HG03442 (cell line): Measurements from ENCODE around the gene SOX12.
A peak's percentile ranks its signal among the peaks of the same experiment; 100 is the strongest.

Source experiments
- ATAC-seq: cut with Tn5 transposase; IDR thresholded peaks from one replicate; pipeline ENCODE4 v1.9.1; 2021; ENCODE audit warnings: mild to moderate bottlenecking, moderate library complexity; ENCODE audit not compliant: unreplicated experiment

SOX12 gene

DNA sequence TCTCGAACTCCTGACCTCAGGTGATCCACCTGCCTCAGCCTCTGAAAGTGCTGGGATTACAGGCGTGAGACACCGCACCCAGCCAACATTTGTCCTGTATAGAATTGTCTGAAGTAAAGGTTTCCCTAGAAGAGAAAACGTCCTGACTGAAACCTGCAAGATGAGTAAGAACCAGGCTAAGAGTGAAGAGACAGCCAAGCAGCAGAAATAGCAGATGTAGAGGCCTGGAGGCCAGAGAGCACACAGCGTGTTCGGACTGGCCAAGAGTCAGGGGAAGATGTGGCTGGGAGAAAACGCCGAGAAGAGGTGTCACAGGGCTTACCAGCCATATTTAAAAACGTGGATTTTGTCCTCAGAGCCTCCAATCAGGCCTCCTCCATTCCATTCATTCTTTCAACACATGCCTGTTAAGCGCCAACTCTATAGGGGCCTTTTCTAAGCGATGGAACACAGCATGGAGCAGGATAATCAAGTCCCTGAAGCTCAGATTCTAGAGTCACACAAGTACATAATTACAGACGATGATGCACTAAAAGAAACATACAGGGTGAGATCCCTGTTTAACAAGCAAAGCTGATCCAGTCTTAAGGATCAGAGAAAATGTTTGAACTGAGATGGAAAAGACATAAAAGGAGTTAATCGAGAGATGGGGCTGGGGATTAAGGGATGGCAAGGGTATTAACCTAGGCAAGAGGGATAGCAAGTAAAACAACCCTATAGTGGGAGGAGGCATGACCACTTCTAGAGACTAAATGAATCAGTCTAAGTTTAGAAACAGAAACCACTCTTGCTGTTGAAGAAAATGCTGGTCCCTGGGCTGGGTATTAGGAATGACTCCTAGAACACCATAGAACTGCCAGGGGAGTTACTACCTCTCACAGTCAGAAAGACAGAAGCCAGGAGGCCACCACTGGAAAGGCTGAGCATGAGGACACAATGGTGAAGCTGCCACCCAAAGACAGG, 23.2 kb upstream of the SOX12 start:
- ATAC-seq = no peak

- ATAC-seq = no peak
These were observed 19.6 kb upstream of the SOX12 start for GRCh38 chr20:305745-306144.

GRCh38 chr20:308427-309038, 16.8 kb upstream of the SOX12 start:
- ATAC-seq = no peak

DNA sequence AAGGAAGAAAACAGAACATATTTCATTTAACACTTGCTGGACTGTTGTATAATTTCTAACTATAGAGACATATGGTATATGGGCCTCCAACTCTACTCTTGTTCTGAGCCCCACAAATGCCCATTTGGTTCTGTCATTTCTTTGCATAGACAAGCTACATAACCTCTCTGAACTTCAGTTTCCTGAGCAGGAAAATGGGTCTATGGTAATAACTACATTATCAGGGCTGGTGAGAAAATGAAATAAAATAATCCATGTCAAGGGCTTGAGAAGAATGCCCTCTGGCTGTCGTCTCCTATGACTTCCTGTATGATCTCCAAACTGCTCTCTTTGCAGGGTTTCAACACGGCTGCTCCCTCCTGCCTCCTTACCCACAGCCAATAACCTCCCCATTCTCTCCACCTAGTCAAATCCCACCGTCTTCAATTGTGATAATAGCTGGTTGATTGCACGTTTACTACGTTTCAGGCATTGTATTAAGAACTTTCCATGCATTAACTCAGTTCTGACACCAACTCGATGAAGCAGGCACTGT, 16.0 kb upstream of the SOX12 start:
- no peak for ATAC-seq

DNA sequence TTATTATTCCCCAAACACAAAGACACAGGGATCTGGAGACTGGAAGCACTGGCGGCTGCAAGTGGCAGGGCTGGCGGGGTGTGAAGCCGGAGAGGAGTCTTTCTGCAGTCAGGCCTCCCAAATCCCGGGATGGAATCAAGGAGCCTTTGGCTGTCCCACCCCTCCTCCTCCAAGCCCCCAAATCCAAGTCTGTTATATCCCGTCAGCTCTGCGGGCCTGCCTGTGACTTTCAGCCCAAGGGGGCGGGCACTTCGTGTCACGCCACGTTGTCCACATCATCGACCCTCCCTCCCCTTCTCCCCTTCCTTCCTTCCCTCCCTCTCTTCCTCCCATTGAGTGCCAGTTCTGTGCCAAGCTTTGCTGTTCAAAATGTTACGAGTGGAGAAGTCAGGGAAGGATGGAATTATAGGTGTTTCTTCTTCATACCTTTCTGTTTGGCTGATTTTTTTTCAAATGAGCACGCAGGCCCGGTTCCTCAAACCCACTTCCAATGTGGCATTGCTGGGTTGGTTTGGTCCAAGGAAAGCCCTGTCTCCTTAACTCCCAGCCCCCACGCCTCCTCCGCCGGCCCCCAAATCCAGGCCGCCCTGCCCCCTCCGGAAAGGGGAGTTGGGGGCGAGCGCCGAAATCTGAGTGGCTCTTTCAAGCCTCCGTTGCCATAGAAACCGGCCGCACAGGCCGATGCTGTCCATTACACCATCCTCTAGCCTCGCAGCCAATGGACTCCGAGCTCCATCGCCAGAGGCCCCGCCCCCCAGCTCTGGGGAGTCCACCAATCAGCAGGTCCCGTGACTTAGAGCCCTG, 15.3 kb upstream of the SOX12 start:
- ATAC-seq = peak; percentile 98

DNA sequence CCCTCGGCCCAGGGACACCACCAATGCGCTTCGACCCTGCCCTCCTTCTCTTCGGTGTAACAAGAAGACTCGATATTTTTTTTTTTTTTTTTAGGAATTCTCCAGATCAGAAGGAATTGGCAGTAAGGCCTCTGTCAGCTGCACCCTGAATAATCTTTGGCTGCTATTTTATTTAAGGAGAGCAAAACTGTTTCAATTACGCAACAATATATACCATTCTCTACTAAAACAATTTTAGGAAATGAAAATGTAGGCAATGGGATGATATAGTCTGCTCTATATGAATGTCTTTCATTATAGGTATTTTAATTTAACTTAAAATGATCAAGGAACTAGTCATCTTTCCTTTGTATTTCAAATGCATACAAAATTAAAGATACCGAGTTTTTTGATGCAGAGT, 14.7 kb upstream of the SOX12 start:
- ATAC-seq = no peak

DNA sequence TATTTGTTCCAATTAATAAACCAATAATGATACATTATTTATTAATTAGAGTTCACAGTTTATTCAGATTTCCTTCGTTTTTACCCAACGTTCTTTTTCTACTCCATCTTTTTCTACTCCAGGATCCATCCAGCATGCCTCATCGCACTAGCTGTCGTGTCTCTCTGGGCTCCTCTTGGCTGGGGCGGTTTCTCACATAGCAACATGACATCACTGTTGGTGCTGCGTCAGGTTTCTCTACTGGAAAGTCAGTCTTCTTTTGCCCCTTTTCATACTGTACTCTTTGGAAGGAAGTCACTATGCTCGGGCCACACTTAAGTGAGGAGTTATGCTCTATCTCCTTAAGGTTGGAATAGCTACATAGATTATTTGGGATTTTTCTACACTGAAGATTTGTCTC, 13.7 kb upstream of the SOX12 start:
- no peak for ATAC-seq

GRCh38 chr20:312067-312466, 13.3 kb upstream of the SOX12 start:
- no peak for ATAC-seq

DNA sequence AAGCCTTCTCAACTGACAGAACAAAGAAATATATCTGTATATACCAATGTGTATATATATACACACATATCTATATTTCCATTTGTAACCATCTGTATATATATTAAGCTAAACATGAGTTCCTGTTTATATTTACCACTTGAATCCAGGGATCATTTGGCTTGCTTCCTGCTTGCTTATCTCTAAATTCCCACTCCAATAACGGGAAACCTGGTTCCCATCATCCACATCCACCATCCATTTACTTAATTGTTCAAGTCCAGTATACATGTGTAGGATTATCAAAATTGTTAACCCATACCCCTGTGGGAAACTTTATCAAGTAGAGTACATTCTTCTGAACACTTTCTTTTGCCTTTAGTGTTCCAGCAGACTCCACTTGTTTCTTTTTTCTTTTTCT, 12.5 kb upstream of the SOX12 start:
- no peak for ATAC-seq

DNA sequence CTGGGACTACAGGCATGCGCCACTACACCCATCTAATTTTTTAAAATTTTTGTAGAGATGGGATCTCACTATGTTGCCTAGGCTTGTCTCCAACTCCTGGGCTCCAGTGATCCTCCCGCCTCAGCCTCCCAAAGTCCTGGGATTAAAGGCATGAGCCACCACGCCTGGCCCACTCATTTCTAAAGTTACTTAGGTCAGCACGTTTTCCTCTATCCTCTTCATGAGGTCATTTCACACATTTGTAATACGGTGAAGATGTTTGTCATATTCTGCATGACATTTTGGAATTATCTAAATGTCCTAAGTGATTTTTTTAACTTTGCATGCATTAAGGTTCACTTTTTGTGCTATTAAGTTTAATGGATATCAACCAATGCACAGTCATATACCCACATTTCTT, 11.9 kb upstream of the SOX12 start:
- ATAC-seq = no peak

- no peak for ATAC-seq
These were observed 11.4 kb upstream of the SOX12 start for GRCh38 chr20:313948-314347.

DNA sequence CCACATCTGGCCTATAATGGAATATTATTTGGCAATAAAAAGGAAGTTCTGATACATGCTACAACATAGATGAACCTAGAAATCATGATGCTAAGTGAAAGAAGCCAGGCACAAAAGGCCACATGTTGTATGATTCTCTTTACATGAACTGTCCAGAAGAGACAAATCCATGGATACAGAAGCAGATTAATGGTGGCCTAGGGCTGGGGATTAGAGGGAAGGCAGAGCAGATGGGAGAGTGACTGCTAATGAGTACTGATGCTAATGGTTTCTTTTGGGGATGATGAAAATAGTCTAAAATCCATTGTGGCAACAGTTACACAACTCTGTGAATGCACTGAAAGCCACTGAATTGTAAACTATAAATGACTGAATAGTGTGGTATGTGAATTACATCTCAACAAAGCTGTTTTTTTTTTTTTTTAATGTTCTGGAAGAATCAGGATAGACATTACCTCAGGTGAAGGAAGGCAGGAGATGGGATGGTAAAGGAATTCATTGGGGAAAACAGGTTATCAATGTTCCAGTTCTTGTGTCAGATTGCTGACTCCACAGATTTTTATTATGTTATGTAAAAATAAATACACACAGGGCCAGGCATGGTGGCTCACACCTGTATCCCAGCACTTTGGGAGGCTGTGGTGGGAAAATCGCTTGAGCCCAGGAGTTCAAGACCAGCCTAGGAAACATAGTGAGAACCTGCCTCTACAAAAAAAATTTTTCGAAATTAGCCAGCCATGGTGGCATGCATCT, 8.9 kb upstream of the SOX12 start:
- no peak for ATAC-seq

DNA sequence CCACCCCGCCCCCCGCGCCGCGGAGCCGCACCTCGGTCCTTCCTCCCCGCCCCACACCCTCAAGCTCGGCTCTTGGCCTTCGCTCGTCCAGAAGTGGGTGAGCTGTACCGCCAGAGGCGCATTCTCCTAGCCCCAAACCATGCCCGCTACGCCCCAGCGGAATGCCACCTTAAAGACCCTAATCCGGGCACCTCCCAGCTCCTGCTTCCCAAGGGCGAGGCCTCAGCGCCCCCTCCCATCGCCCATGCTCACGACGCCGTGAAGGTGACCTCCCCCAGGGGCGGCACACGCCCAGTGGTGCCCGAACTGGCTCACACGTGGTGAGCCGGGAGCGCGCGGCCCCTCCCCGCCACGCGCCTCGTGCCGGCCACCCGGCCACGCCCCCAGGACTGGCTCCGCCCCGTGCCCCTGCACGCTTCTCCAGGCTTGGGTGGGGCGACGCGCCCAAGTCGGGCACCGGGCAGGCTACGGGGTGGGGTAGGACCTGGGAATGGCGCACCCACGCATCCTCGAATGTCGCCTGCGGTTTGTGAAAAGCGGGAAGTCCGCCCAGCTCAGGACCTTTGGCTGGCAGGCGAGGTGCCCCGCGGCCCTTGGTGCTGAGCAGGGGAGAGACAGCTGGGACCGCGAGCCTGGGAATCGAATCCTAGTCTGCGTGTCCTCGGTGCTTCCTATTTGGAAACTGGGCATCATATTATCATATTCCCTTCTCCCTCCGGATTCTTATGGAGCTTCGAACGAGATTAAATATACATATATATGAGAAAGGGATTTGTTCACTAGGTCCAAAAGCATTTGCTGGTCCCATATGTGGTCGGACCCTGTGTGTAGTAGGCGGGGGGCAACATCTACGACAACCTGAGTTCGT, 941 bp upstream of the SOX12 start:
- peak; percentile 48 for ATAC-seq

DNA sequence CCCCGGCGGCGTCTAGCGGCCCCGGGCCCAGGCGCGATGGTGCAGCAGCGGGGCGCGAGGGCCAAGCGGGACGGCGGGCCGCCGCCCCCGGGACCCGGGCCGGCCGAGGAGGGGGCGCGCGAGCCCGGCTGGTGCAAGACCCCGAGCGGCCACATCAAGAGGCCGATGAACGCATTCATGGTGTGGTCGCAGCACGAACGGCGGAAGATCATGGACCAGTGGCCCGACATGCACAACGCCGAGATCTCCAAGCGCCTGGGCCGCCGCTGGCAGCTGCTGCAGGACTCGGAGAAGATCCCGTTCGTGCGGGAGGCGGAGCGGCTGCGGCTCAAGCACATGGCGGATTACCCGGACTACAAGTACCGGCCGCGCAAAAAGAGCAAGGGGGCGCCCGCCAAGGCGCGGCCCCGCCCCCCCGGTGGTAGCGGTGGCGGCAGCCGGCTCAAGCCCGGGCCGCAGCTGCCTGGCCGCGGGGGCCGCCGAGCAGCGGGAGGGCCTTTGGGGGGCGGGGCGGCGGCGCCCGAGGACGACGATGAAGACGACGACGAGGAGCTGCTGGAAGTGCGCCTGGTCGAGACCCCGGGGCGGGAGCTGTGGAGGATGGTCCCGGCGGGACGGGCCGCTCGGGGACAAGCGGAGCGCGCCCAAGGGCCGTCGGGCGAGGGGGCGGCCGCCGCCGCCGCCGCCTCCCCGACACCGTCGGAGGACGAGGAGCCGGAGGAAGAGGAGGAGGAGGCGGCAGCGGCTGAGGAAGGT, 715 bp downstream of the SOX12 start:
- no peak for ATAC-seq

- ATAC-seq = no peak
These were observed 1.4 kb downstream of the SOX12 start for GRCh38 chr20:326645-327185.

DNA sequence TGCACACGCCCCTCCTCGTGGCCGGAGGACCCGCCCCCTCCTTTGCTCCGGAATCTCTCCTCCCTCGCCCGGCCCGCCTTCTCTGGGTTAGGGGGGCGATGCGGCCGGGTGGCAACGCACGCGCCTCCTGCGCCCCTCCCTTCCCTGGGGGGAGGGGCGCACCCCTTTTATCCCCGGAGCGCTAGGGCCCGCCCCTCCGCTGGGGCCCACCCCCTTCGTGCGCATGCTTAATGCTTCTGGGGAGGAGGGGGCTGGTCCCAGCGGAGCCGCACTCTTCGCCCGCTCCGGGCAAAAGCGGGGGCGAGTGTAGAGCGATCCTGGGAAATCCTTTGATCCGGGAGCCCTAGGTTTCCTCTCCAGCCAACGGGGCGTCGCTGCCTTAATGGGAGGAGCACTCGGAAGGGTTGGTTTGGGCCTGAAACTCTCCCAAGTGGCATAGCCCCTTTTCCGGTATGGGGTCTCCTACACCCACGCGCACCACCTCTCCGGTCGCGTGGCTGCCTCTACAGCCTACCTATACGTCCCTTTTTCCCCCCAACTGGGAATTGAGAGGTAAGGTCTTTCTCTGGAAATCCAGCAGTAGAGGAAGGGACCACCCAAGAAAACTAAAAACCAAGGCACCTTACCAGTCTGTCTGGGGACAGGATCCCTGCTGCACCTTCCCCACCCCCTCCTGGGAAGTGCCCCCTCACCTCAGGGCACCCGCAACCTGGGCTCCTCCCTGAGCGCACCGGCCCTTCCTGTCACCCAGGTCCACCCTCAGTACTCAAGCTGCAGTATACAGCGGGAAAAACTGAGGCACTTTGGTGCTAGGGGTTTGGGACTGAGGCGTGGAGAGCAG, 2.1 kb downstream of the SOX12 start:
- ATAC-seq = no peak

GRCh38 chr20:328027-328974, 2.9 kb downstream of the SOX12 start:
- no peak for ATAC-seq
